Right lobe of liver (tissue), 6 donors: Measurements from ENCODE around the gene ATPAF1. TPM values are rescaled to one million over a fixed set of nuclear protein-coding genes. Genes with fewer than 3 reads are reported as not detected.
"Not testable (repeated sequence)": the region's sequence is repeated elsewhere in the genome, so short reads cannot be mapped to it uniquely, and the experiment has no call there.

ENCODE experiments used
- ATAC-seq, 4 donors: fragments of 200-7000 bp; cut with Tn5 transposase; one replicate each; pipeline ENCODE4 v1.9.1; 2020; ENCODE audit warnings: mild to moderate bottlenecking in 4 of 4, moderate library complexity in 4 of 4
- DNase-seq, 3 donors: peaks; one replicate each; pipeline ENCODE4 v3.0.0-alpha.2; 2020
- H3K27ac ChIP-seq, 3 donors: fragments of 200-600 bp; one replicate each; pipeline ENCODE4 v1.8.0; 2022
- H3K27me3 ChIP-seq, 2 donors: fragments of 200-600 bp; one replicate each; pipeline ENCODE4 v1.8.0; 2022
- H3K36me3 ChIP-seq, 4 donors: fragments of 200-600 bp; sonication (generic) in 1 of 4; one replicate each; pipeline versions ENCODE4 v1.5.1 to v1.8.0; 2017 to 2022; ENCODE audit warnings: control low read depth in 1 of 4
- H3K4me1 ChIP-seq, 4 donors: fragments of 200-600 bp; sonication (generic) in 1 of 4; one replicate each; pipeline versions ENCODE4 v1.5.1 to v1.8.0; 2017 to 2022; ENCODE audit warnings: control low read depth in 1 of 4
- H3K4me3 ChIP-seq, 3 donors: fragments of 200-600 bp; one replicate each; pipeline ENCODE4 v1.8.0; 2022
- H3K9me3 ChIP-seq, 4 donors: fragments of 200-600 bp; sonication (generic) in 1 of 4; one replicate each; pipeline versions ENCODE4 v1.5.1 to v1.8.0; 2017 to 2022; ENCODE audit warnings: control low read depth in 1 of 4
- POLR2A ChIP-seq: fragments of 450-650 bp; IDR thresholded peaks from one replicate; pipeline ENCODE4 v1.6.1; 2017; ENCODE audit warnings: antibody characterized with exemption, mild to moderate bottlenecking
- WGBS: methylation state at CpG from one replicate; pipeline ENCODE4 v1.1.6; 2018; ENCODE audit warnings: low coverage, low lambda C conversion rate; ENCODE audit not compliant: insufficient coverage; ENCODE audit errors: missing lambda C conversion rate; 5-methylcytosine and 5-hydroxymethylcytosine counted together
- intact Hi-C, 2 donors: fragments of 100-400 bp; cut with DNase I; formaldehyde crosslinking; loops; one replicate each; pipeline versions ENCODE4 v1.11.2 to v1.14.1; 2022
- total RNA-seq, 6 experiments: library from RNA; depleted of rRNA in 2 of 6; stranded (reverse); fragments of >200 nt in 2 of 6; fragmentation: NEBNext Ultra II Directional in 3 of 6; extraction: Animal tissue kit (Norgen Biotek cat#: 25700) in 3 of 6; gene quantifications; one replicate each; pipeline versions ENCODE4 v1.1.0 to v1.2.4, GENCODE V29; 2016 to 2023
- TF ChIP-seq, protein P1 (sequence below), 4 donors: fragments of 200-600 bp in 3 of 4; fragments of 450-650 bp in 1 of 4; IDR thresholded peaks; one replicate each; pipeline versions ENCODE4 v1.5.1 to v1.8.0; 2016 to 2022; ENCODE audit warnings: antibody characterized with exemption in 4 of 4, mild to moderate bottlenecking in 2 of 4
- donor health status: DM: no; HTN: yes; CAD: no.
- donor health status: DM: no; HTN: no; CAD: no.
- donor health status: DM: no; HTN: no; CAD: no.
- donor health status: DM: no; HTN: yes; CAD: no.
- donor health status: DM: no; HTN: yes; CAD: no.

The ATPAF1 gene
- total RNA-seq, 6 experiments from 2014 or later = 34.9 to 57.1 (median 42.1) TPM

DNA sequence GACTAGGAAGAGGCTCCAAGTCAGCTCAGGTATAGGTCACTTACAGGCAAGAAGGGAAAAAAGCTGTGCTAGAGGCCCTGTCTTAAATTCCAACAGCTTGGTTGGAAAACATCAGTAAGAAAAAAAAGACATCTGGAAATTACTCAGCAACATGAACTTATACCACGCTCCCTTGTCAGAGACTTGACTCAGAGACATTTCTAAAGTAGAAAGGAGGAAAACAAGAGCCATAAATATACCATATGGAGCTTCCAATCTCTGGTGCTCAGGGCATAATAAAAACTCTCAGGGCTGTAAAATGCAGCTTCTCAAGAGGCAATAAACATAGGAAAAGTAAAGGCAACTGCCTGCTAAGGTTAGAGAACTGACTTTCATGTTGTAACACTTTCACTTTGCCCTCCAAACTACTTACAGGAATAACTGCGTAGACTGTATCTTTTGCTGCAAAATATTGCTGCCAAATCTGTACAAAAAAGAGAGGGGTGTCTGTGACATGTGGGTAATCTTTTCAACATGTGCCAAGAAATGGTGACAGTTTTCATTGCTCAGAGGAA lies 14.7 kb downstream of the ATPAF1 start:
- Histone ChIP-seq H3K4me1 (no peaks in the 10 kb centered on the region), H3K9me3 (no peaks in the 10 kb centered on the region), H3K27ac (no peak overlapping the region), H3K4me3 (no peak overlapping the region), H3K36me3 (peaks cover 0 to 43% (median 9%) of the 10 kb centered on the region in 4 donors), H3K27me3 (no peaks in the 10 kb centered on the region)
- ATAC-seq (no peak), DNase-seq (no peak)
- intact Hi-C loops = no loop called here
- WGBS = 64% methylated on average over 2 of the region's 2 CpGs
- no peak for TF ChIP-seq POLR2A
- TF ChIP-seq, protein P1, sequence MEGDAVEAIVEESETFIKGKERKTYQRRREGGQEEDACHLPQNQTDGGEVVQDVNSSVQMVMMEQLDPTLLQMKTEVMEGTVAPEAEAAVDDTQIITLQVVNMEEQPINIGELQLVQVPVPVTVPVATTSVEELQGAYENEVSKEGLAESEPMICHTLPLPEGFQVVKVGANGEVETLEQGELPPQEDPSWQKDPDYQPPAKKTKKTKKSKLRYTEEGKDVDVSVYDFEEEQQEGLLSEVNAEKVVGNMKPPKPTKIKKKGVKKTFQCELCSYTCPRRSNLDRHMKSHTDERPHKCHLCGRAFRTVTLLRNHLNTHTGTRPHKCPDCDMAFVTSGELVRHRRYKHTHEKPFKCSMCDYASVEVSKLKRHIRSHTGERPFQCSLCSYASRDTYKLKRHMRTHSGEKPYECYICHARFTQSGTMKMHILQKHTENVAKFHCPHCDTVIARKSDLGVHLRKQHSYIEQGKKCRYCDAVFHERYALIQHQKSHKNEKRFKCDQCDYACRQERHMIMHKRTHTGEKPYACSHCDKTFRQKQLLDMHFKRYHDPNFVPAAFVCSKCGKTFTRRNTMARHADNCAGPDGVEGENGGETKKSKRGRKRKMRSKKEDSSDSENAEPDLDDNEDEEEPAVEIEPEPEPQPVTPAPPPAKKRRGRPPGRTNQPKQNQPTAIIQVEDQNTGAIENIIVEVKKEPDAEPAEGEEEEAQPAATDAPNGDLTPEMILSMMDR (IDR thresholded peaks at IDR 0.05) = no peak

DNA sequence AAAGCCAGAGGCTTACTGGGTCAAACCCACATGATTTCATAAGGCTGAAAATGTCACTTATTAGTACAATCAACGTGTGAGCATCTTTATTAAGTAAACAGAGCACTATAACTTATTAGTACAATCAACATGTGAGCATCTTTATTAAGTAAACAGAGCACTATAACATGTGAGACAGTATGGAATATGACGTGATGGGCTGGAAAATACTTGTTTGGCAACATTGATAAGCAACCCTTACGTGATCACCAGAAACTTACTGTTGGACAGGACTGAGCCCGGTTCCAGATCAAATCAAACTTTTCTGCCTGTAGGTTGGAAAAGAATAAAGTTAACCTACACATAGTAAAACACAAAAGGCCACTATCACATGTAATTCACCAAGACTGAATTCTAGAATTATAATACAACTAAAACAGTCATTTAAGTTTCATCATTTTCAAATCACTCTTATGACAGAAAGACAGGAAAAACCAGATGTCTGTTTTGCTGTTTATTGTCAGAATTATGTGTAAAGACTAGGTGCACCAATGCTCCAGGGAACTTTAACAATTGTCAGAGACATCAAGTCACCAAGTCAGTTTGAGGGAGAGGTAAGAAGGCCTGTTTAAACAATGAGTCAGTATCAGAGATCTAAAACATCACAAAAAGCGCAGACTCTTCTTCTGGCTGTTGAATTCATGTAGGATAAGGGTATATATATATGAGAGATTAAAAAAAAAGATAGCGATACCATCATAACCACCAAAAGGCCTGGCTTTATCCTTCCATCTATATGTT lies 15.7 kb downstream of the ATPAF1 start:
- Histone ChIP-seq H3K36me3 (peaks cover 0 to 33% (median 4%) of the 10 kb centered on the region in 4 donors), H3K27me3 (no peaks in the 10 kb centered on the region), H3K27ac (no peak overlapping the region), H3K9me3 (no peaks in the 10 kb centered on the region), H3K4me1 (no peaks in the 10 kb centered on the region), H3K4me3 (no peak overlapping the region)
- 71% methylated on average over 6 of the region's 6 CpGs for WGBS
- no peak for TF ChIP-seq POLR2A
- TF ChIP-seq, protein P1 (IDR thresholded peaks at IDR 0.05) = no peak
- intact Hi-C loops = no loop called here
- ATAC-seq (no peak), DNase-seq (no peak)

DNA sequence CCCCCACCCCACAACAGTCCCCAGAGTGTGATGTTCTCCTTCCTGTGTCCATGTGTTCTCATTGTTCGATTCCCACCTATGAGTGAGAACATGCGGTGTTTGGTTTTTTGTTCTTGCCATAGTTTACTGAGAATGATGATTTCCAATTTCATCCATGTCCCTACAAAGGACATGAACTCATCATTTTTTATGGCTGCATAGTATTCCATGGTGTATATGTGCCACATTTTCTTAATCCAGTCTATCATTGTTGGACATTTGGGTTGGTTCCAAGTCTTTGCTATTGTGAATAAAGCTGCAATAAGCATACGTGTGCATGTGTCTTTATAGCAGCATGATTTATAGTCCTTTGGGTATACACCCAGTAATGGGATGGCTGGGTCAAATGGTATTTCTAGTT lies 17.0 kb downstream of the ATPAF1 start:
- H3K27me3 ChIP-seq, ATAC-seq, H3K27ac ChIP-seq, H3K4me1 ChIP-seq, intact Hi-C loops, H3K4me3 ChIP-seq, DNase-seq, H3K9me3 ChIP-seq: not testable (repeated sequence)
- WGBS = 92% methylated on average over 2 of the region's 3 CpGs
- H3K36me3 ChIP-seq = peaks cover 0 to 19% (median 2%) of the 10 kb centered on the region in 4 donors

DNA sequence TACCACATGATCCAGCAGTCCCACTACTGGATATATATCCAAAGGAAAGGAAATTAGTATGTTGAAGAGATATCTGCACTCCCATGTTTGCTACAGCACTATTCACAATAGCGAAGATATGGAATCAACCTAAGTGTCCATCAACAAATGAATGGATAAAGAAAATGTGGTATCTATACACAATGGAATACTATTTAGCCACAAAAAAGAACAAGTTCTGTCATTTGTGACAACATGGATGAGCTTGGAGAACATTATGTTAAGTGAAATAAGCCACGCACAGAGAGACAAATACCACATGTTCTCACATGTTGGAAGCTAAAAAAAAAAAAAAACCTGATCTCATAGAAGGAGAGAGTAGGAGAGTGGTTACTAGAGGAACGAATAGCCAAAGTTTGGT lies 17.7 kb downstream of the ATPAF1 start:
- WGBS = 96% methylated on average over 2 of the region's 3 CpGs
- no peak overlapping the region for H3K4me3 ChIP-seq
- DNase-seq (no peak), ATAC-seq (no peak)
- intact Hi-C loops = no loop called here
- no peaks in the 10 kb centered on the region for H3K9me3 ChIP-seq
- no peaks in the 10 kb centered on the region for H3K4me1 ChIP-seq
- no peaks in the 10 kb centered on the region for H3K27me3 ChIP-seq
- H3K36me3 ChIP-seq = peaks cover 0 to 13% (median 2%) of the 10 kb centered on the region in 4 donors
- H3K27ac ChIP-seq = no peak overlapping the region
- no peak for TF ChIP-seq POLR2A

DNA sequence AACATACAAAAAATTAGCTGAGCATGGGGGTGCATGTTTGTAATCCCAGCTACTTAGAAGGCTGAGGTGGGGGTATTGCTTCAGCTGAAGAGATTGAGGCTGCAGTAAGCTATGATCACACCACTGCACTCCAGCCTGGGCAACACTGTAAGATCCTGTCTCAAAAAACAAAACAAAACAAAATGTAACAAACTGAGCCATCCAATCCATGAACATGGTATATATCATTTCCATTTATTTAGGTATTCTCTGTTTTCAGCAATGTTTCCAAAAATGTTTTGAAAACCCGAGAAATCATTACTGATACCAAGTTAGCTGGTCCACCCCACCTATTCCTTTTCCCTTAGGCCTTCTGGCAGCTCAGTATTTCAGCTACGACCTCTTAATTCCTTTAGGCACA lies 18.4 kb downstream of the ATPAF1 start:
- H3K36me3 ChIP-seq = peaks cover 0 to 11% (median 0%) of the 10 kb centered on the region in 4 donors
- 94% methylated on average over 2 of the region's 2 CpGs for WGBS
- no peak overlapping the region for H3K4me3 ChIP-seq
- no peaks in the 10 kb centered on the region for H3K27me3 ChIP-seq
- H3K9me3 ChIP-seq = no peaks in the 10 kb centered on the region
- no peak for DNase-seq
- no peaks in the 10 kb centered on the region for H3K4me1 ChIP-seq
- intact Hi-C loops = no loop called here
- no peak for TF ChIP-seq POLR2A
- TF ChIP-seq, protein P1 (IDR thresholded peaks at IDR 0.05) = no peak
- ATAC-seq = no peak
- H3K27ac ChIP-seq = no peak overlapping the region
